HG03280 (cell line): ENCODE data around the gene DNAJB11.
"Not testable (repeated sequence)": the region's sequence is repeated elsewhere in the genome, so short reads cannot be mapped to it uniquely, and the experiment has no call there.

Source experiments
- ATAC-seq: cut with Tn5 transposase; IDR thresholded peaks from one replicate; pipeline ENCODE4 v1.9.1; 2021; ENCODE audit warnings: mild to moderate bottlenecking, moderate library complexity; ENCODE audit not compliant: unreplicated experiment

Gene DNAJB11

DNA sequence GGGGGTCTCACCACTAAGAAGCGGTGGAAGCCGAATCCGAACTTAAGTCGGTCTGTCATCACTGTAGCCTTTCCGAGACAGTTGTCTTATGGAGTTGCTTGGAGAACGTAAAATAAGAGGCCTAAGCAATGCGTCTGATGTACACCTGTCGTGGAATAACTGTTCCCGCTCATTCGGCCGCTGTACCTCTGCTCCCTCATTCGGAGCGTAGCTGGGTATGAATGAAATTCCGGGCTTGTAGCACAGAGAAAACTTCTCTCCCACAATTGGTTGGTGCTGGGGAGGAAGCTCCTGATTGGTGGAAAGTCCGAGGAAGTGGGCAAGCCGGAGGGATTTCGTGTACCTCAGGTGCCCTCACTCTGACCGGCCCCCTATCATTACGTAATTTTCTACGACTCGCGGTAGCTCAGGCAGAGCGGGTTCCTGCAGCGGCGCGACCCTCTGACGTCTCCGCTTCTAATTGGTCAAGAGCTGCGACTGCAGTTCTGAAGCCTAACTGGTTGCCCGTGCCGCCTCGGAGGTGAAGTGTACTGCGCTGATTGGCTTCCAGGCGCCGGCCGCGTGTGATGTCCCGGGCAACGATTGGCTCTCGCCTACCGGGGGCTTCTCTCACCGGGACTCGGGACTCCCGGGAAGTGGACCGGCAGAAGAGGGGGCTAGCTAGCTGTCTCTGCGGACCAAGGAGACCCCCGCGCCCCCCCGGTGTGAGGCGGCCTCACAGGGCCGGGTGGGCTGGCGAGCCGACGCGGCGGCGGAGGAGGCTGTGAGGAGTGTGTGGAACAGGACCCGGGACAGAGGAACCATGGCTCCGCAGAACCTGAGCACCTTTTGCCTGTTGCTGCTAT is at the start of gene DNAJB11:
Gene DNAJB11, plus strand, starts transcription at position 625 of the 845 bp plus-strand sequence. Its CDS starts 178 bp downstream, at position 803.
- peak; percentile 82 for ATAC-seq

DNA sequence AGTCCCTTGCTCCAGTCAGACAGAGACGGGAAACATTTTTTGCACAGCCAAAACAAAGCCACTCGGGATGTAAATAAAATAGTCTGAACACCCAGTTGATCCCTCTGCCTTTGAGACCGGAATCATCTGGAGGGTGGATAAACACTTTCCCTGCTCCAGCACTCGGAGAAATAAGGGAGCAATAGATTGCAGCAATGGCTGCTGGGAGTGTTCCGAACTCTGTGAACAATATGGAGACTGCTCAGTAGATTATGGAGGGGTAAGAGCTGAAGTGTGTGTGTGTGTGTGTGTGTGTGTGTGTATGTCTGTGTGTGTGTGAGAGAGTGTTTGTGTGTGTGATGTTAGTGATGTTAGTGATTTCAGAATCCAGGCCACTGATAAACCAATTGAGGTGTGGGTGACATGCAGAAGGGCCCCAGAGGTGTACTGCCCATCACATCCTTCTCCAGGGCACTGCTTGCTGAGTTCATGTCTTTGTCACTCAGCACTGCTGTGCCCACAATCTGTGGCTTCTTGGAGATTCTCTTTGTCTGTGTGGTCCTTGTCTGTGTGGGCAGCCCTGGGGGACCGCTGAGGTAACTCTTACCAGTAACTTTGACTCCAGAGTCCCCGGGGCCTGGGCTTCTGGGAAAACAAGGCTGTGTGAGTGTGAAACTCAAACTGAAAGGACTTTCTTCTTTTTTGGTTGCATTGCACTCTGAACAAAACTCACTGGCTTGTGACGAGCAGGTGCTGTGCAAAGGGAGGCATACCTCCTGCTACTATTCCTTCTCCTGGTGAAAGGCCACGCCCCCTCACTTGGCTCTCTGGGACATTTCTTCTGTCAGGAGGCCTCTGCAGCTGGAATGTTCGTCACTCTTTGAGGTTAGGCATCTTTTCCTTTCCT is 49.3 kb upstream of the DNAJB11 start:
- peak; percentile 62 for ATAC-seq

DNA sequence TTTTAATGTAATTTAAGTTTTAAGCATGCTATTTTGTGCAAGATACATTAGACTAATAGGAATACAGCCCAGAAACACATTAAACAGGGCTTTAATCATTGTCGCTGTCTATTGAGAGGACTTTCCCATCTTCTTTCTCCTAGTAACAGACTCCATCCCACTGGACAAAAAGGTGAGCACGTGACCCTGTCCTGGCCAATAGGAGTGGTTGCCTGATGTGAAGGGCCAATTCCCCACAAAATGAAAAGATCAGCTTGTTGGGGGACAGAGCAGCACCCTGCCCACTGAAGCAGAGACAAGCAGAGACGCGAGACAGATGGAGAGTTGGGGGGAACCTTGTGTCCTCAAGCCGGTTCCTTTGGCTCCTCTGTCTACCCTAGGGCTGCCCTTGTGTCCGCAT is 47.5 kb upstream of the DNAJB11 start:
- ATAC-seq, result no peak

DNA sequence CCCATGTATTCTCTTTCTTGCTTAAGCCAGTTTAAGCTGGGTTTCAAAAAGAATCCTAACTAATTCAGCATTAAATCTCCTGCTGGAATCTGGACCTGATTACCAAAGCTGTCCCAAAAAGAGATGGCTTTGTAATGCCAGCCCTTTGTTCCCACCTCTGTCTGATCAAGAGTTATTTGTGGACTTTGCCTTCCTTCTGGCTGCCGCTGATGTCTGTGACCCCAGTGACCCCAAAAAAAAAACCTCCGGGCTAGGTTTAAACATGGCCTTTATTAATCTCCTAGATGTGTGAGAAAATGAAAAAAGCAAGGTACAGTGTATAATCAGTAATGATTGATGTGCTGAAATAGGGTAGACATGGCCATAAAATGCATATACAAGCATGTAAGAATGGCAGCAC is 47.1 kb upstream of the DNAJB11 start:
- ATAC-seq, result no peak

DNA sequence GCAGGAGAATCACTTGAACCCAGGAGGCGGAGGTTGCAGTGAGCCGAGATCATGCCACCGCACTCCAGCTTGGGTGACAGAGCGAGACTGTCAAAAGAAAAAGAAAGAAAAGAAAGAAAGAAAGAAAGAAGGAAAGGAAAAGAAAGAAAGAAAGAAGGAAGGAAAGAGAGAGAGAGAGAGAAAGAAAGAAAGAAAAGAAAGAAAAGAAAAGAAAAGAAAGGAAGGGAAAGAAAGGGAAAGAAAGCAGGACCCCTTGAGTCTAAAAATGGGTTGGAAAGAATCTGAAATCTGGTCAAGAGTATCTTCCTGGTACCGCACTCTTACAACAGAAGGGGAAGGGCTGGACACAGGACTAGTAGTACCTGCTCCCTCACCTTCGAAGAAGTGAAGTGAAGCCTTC is 45.9 kb upstream of the DNAJB11 start:
- ATAC-seq, result no peak

DNA sequence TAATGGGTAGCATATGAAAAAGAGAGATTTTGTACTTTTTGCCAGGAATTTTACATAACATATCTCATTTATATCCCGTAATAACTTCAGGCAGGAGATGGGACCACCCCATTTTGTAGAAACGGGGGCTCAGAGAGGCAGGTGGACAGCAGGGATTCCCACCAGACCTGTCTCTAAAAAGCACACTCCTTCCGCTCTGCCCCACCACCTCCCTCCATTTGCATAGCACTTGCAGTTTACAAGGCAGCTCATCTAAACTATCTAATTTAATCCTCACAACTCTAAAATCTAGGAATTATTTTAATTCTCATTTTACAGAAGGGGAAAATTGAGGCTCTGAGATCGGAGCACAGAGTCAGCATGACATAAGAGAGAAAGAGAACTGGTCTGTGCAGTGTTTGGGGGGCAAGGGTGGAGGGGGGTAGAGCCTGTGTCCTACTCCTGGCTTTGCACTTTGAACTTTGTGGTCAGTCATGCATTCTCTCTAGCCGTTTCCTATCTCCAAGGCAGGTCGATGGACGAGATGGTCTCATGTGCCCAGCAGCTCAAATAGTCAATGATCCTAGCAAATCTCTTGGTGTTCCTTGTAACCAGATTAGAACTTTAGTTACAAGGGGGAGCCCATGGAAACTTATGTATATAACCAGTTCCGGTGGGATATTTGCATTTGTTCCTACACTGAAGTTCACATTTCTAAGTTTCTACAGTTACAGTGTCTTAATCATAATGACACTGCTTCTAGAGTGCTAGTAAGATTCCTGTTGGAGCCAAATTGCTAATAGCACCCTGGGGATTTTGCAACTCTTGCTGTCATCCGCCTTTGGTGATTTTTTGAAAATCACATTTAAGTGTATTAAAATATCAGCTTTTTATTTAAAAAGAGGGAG is 44.9 kb upstream of the DNAJB11 start:
- peak; percentile 39 for ATAC-seq

DNA sequence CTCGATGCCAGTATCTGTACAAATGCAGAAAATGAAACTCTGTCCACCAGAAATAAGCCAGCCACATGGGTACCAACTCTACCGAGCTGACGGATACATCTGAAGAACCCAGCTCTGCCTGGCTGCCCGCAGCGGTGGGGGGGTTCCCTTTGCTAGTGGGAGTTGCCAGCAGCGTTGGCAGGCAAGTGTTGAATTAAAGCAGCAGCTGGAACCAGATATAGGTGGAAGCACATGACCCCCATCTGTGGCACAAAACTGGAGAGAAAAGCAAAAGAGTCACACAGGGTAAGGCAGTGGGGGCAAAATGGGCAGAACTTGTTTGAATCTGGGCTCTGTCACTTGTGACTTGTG is 44.3 kb upstream of the DNAJB11 start:
- peak; percentile 49 for ATAC-seq

DNA sequence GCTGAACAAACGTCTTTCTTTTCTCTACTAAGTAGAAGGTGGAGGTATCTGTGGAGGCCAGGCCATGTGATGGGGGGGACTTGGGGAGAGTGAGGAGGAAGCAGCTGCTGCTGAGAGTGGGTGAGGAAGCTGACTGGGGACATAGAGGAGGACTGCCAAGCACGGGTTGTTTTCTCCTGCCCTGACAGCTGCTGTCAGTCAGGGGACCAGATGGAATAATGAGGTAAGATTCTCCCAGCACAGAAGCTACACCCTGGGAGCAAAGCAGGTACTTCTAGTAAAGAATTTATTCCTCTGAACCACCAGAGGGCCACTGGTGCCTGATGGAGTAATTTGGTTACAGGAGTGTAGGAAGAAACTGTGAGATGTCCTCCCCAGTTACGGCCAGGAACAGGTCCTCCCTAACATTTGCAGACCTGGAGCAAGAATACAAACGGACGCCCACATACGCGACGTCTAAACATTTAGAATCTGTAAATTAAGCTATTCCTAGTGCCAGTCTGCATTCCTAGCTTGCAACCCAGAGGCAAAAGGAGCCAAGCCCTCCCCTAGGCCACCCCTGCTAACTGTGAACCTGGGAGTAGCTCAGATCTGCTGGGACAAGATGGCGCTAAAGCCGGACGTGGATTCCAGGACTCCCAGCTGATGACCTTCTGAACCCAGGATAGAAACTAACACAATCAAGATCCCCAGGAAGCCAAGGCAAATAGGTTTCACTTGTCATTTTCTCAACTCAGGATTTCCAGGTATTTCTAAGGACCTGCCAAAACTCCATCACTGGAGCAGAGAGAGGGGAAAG is 41.1 kb upstream of the DNAJB11 start:
- ATAC-seq, result no peak

DNA sequence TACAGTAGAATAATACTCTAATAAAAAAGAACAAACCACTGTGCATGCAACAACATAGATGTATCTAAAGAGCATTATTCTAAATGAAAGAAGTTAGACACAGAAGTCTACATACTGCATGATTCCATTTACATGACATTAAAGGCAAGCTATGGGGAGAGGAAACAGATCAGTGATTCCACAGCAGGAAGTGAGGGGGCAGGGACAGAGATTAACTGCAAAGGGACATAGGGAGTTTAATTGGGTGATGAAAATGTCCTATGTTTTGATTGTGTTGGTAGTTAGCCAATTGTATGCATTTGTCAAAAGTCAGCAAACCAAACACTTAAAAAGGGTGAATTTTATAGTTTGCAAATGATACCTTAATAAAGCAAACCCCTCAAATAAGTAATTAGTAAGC is 40.1 kb upstream of the DNAJB11 start:
- no peak for ATAC-seq

DNA sequence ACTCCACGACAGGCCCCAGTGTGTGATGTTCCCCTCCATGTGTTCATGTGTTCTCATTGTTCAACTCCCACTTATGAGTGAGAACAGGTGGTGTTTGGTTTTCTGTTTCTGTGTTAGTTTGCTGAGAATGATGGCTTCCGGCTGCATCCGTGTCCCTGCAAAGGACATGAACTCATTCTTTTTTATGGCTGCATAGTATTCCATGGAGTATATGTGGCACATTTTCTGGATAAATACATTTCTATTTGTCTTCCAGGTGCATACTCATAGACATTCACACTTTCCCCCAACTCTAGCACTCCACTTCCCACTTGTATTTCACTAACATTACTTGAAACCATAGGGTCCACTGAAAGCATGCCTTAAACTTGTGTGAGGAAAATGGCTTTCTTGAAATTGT is 38.8 kb upstream of the DNAJB11 start:
- not testable (repeated sequence) for ATAC-seq

DNA sequence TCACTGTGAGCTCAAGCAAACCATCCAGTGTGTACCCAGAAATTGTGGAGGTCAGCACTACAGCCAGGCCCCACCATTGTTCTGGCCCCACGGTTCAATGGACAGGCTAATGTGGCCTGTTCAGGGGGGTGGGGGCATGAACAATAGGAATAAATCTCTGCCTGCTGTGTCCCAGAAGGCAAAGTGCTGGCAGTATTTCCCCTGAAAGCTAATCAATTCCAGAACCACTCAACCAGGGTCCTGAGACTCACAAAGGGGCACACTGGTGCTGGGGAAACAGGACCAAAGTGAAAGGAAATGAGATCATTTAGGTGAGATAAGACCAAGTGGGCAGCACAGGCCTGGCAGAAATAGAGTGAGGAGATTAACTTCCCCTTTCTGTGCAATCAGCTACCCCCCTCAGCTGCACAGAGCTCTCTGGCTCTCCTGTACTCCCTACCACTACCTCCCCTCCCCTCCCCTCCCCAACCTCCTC is 37.9 kb upstream of the DNAJB11 start:
- ATAC-seq, result peak; percentile 41

DNA sequence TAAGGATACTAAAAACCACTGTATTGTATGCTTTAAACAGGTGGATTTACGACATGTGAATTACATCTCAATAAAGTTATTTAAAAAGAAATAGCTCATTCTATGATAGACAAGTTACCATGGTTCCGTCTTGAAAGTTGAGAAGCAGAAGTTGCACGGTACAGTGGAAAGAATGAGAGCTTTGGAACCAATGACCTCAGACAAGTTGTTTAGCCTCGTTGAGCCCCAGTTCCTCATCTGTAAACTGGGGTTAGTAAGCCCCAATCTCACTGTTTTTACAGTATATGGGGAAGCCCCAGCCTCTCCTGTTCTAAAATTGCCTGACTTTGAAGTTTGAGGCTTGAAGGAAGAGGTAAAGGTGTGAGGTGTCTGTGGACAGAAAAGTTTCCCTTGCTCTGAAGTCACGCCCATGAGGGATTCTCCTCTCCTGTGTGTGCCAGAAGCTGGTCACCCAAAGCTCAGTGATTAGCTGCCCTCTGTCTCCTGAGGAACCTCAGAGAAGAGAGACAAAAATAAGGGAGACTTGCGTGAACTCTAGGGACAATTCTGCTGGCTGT is 36.3 kb upstream of the DNAJB11 start:
- peak; percentile 84 for ATAC-seq

DNA sequence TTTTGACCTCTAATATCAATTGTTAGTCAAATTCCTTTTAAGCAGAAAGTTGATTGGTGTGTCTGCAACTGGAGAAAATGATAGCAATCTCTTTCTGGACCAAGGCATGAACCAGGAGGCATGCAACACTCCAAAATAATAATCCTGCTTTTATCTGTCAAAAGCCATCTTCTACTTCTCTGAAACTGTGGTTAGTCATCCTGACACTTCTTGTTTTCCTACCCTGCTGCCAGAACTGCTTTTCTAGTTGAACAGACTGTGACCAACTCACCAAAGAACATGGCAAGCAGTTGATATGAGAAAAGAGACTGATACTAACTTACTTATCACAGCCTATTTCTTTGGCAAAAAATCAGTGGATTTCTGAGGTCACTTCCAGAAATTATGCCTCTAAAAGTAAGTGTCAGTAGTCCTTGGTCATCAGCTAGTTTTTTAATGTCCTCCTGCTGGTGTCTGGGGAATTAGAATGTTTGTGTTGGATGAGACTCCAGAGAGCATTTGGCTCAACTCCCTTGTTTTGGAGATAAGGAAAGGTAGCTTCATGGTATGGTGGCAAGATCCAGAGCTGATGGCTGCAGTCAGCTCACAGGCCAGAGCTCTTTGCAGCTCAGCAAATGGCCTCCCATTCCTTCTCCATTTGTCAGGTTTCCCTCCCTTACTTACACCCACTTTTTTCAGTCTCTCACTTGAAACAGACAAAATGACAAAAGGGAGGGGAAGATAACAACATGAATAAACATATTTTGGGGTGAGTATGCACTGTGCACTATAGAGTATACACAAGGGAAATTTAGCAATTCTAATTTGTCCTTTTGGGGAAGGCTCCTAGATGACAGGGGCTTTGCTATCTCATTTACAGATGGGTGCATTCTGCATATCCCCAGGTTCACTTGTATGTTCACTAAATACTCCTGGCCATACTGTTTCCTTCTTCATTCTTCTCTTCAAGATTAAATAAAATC is 33.4 kb upstream of the DNAJB11 start:
- ATAC-seq, result no peak

DNA sequence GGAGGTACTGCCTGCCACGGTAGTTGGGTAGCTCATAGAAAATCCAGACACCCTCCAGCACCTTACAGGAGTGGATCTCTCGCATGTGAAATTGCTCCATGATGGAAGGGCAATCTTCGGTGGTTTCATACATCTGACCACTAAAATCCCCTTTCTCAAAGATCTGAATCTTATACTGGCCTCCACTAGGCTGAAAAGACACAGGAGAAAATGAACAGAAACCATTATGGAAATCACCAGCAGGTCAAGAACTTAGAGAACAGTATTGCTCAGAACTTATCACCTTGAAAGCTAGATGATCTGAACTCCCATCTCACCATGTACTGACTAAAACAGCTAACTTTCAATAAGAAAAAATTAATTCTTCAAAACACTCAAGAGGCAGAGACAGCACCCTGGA is 31.7 kb upstream of the DNAJB11 start:
- no peak for ATAC-seq

DNA sequence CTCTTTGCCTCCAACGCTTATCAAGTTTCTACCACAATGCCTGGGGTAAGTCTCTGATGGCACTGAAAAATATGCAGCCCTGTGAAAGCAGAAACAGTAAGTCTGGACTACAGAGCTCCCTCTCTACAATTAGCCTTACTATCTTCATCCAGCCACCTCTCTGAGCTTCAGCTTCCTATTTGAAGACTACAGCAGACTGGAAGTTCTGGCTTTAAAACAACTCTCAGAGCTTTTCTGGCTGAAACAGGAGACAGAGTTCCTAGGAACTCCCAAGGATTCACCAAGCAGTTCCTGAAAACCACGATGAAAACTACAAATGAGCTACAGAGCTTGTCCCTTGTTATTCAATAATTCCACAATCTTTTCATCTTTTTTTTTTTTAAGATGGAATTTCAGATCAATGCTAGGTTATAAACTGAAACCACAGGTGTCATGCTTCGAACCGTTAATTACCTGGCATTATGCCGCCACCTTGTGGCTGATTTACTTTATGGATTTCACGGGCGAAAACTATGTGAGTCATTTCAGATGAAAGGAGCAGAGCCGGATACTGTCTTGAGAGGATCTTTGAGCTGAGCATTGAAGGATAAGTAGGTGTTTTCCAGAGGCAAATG is 30.2 kb upstream of the DNAJB11 start:
- peak; percentile 57 for ATAC-seq

DNA sequence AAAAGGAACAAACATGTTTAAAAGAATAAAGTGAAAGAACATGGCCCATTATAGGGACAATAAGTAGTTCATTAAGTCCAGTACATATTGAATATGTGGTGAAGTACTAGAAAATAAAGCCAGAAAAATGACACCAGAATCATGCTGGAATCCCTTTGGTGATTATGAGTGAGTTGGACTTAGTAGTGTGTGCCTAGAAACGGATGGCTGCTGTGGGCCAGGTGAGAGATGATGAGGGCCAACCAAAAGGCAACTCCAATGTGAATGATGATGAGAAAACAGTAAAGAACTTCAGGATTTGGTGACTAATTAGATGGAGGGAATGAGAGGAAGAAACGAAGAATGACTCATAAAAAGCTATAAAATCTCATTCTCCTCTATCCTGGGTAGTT is 29.7 kb upstream of the DNAJB11 start:
- no peak for ATAC-seq

DNA sequence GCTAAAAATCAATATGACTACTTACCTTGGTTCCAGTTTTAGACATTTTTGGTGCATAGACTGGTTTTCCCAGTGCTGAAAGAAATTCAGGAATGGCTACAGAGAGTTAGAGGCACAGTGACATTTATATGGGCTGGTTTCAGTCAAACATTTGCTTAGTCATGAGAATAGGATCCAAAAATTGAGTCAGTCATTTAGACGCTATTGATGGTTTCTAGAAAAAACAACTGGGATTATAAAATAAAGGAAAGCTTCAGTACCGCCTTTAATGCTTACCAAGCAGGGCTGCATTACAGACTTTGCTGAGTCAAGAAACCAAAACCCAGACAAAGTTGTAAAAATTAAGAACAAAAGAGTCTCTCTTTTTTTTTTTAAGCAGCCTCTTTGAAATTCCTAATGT is 26.2 kb upstream of the DNAJB11 start, which contains the start of gene CRYGS:
Gene CRYGS, minus strand, starts transcription at position 100 of the 400 bp plus-strand sequence. Its CDS starts 54 bp downstream, at position 46.
- ATAC-seq, result no peak

DNA sequence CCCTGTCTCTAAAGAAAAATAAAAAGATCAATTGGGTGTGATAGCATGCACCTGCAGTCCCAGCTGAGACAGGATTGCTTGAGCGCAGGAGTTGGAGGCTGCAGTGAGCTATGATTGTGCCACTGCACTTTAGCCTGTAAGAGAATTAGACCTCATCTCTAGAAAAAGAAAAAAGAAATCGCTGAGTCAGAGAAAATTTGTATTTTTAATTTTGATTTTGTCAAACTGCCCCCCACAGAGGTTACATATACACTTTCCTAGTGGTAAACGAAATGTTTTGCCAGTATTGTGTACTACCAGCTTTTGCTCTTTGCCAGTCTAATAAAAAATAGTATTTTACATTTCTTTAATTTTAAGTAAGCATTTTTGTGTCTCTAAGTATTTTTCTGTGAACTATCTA is 21.0 kb upstream of the DNAJB11 start:
- no peak for ATAC-seq
